Measurements from ENCODE around the gene SMC1B. TPM values are rescaled to one million over a fixed set of nuclear protein-coding genes. Genes with fewer than 3 reads are reported as not detected.
A peak's percentile ranks its signal among the peaks of the same experiment; 100 is the strongest.
"Not testable (repeated sequence)": the region's sequence is repeated elsewhere in the genome, so short reads cannot be mapped to it uniquely, and the experiment has no call there.

SMC1B gene
- polyA plus RNA-seq, 4 donors: 0.04 to 0.35 TPM; not detected in 2

GRCh38 chr22:45366713-45367112 is 46.7 kb downstream of the SMC1B start:
- no peaks in the 10 kb centered on the region for H3K27me3 ChIP-seq (ENCODE audit: control insufficient read depth in 3 of 3, insufficient read depth in 3 of 3, low read length in 3 of 3)
- DNase-seq (no peak), FAIRE-seq (no peak)
- peaks cover 0 to 9% of the 10 kb centered on the region in 2 donors for H3K9me3 ChIP-seq (ENCODE audit: control insufficient read depth in 2 of 2, insufficient read depth in 1 of 2, low read depth in 1 of 2, low read length in 1 of 2)
- H3K4me3 ChIP-seq (ENCODE audit: low read depth in 1 of 3, low read length in 3 of 3): no peak overlapping the region
- no peak overlapping the region for H3K27ac ChIP-seq (ENCODE audit: low read depth in 1 of 3, low read length in 2 of 3)
- no peaks in the 10 kb centered on the region for H3K36me3 ChIP-seq (ENCODE audit: control insufficient read depth in 3 of 3, insufficient read depth in 2 of 3, low read depth in 1 of 3, low read length in 3 of 3)
- H3K4me1 ChIP-seq (ENCODE audit: control insufficient read depth in 3 of 3, insufficient read depth in 2 of 3, low read depth in 1 of 3, low read length in 2 of 3): no peaks in the 10 kb centered on the region
- 76 to 88% (median 82%) methylated on average over 3 of the region's 3 CpGs for WGBS, 3 donors

DNA sequence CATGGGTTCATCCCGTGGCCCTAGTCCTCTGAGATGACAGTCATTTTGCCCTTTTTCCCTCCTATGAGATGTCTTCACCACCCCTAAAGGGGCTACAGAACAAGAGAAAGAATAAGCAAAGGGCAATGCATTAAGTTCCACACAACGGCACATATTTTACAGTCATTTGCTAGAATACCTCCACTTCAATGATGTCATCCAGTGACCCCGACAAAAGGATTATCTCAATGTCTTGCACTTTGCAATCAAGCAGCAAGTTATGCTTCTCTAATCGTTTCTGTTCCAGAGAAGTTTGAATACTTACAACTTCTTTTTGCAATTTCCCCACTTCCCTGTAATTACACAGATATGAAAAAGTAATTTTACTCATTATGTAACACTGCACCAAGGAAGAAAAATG is 53.8 kb downstream of the SMC1B start:
- no peaks in the 10 kb centered on the region for H3K27me3 ChIP-seq (ENCODE audit: control insufficient read depth in 3 of 3, insufficient read depth in 3 of 3, low read length in 3 of 3)

GRCh38 chr22:45358127-45358526 is 55.3 kb downstream of the SMC1B start:
- DNase-seq: no peak
- Histone ChIP-seq H3K27ac (ENCODE audit: low read depth in 1 of 3, low read length in 2 of 3) (no peak overlapping the region), H3K4me1 (ENCODE audit: control insufficient read depth in 3 of 3, insufficient read depth in 2 of 3, low read depth in 1 of 3, low read length in 2 of 3) (no peaks in the 10 kb centered on the region), H3K36me3 (ENCODE audit: control insufficient read depth in 3 of 3, insufficient read depth in 2 of 3, low read depth in 1 of 3, low read length in 3 of 3) (no peaks in the 10 kb centered on the region), H3K27me3 (ENCODE audit: control insufficient read depth in 3 of 3, insufficient read depth in 3 of 3, low read length in 3 of 3) (no peaks in the 10 kb centered on the region), H3K4me3 (ENCODE audit: low read depth in 1 of 3, low read length in 3 of 3) (no peak overlapping the region), H3K9me3 (ENCODE audit: control insufficient read depth in 2 of 2, insufficient read depth in 1 of 2, low read depth in 1 of 2, low read length in 1 of 2) (no peaks in the 10 kb centered on the region)
- no peak for FAIRE-seq
- WGBS, 3 donors: 90 to 94% (median 92%) methylated on average over 1 of the region's 1 CpG

More for the DNA sequence above, 53.8 kb downstream of the SMC1B start:
- no peak for DNase-seq
- no peak overlapping the region for H3K27ac ChIP-seq (ENCODE audit: low read depth in 1 of 3, low read length in 2 of 3)
- no peaks in the 10 kb centered on the region for H3K36me3 ChIP-seq (ENCODE audit: control insufficient read depth in 3 of 3, insufficient read depth in 2 of 3, low read depth in 1 of 3, low read length in 3 of 3)
- 63 to 76% (median 68%) methylated on average over 4 of the region's 4 CpGs for WGBS, 3 donors
- H3K4me3 ChIP-seq (ENCODE audit: low read depth in 1 of 3, low read length in 3 of 3): no peak overlapping the region
- no peaks in the 10 kb centered on the region for H3K4me1 ChIP-seq (ENCODE audit: control insufficient read depth in 3 of 3, insufficient read depth in 2 of 3, low read depth in 1 of 3, low read length in 2 of 3)
- no peak for FAIRE-seq
- no peaks in the 10 kb centered on the region for H3K9me3 ChIP-seq (ENCODE audit: control insufficient read depth in 2 of 2, insufficient read depth in 1 of 2, low read depth in 1 of 2, low read length in 1 of 2)

GRCh38 chr22:45357490-45357889 is 55.9 kb downstream of the SMC1B start:
- FAIRE-seq: no peak
- H3K4me1 ChIP-seq (ENCODE audit: control insufficient read depth in 3 of 3, insufficient read depth in 2 of 3, low read depth in 1 of 3, low read length in 2 of 3): no peaks in the 10 kb centered on the region
- H3K36me3 ChIP-seq (ENCODE audit: control insufficient read depth in 3 of 3, insufficient read depth in 2 of 3, low read depth in 1 of 3, low read length in 3 of 3): no peaks in the 10 kb centered on the region
- H3K4me3 ChIP-seq (ENCODE audit: low read depth in 1 of 3, low read length in 3 of 3): no peak overlapping the region
- WGBS, 3 donors: 95 to 100% (median 100%) methylated on average over 1 of the region's 1 CpG
- H3K9me3 ChIP-seq (ENCODE audit: control insufficient read depth in 2 of 2, insufficient read depth in 1 of 2, low read depth in 1 of 2, low read length in 1 of 2): no peaks in the 10 kb centered on the region
- H3K27ac ChIP-seq (ENCODE audit: low read depth in 1 of 3, low read length in 2 of 3): no peak overlapping the region
- DNase-seq: no peak
- H3K27me3 ChIP-seq (ENCODE audit: control insufficient read depth in 3 of 3, insufficient read depth in 3 of 3, low read length in 3 of 3): no peaks in the 10 kb centered on the region

DNA sequence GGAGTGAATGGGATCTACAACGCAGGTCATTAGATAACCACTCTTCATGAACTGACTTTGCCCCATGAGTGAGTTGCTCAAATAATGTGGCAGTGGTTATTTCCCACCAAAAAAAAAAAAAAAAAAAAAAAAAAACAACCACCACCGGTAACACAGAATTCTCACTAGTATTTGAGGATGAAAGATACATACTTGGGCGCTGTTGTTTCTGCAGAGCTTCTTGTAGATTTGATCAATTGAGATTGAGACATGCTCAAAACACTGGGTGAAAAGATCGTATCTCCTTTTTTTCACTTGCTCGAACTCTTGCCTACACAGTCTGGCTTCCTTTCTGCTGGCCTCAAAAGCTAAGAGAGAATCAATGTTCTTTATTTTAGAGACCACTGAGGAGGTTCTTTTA is 59.6 kb downstream of the SMC1B start:
- H3K4me3 ChIP-seq (ENCODE audit: low read depth in 1 of 3, low read length in 3 of 3): no peak overlapping the region
- H3K4me1 ChIP-seq (ENCODE audit: control insufficient read depth in 3 of 3, insufficient read depth in 2 of 3, low read depth in 1 of 3, low read length in 2 of 3): no peaks in the 10 kb centered on the region
- no peaks in the 10 kb centered on the region for H3K27me3 ChIP-seq (ENCODE audit: control insufficient read depth in 3 of 3, insufficient read depth in 3 of 3, low read length in 3 of 3)
- no peak for DNase-seq
- 90 to 94% (median 92%) methylated on average over 5 of the region's 5 CpGs for WGBS, 3 donors
- no peaks in the 10 kb centered on the region for H3K9me3 ChIP-seq (ENCODE audit: control insufficient read depth in 2 of 2, insufficient read depth in 1 of 2, low read depth in 1 of 2, low read length in 1 of 2)
- H3K36me3 ChIP-seq (ENCODE audit: control insufficient read depth in 3 of 3, insufficient read depth in 2 of 3, low read depth in 1 of 3, low read length in 3 of 3): no peaks in the 10 kb centered on the region
- H3K27ac ChIP-seq (ENCODE audit: low read depth in 1 of 3, low read length in 2 of 3): no peak overlapping the region
- no peak for FAIRE-seq

- not testable (repeated sequence) for DNase-seq; H3K4me3 ChIP-seq (ENCODE audit: low read depth in 1 of 3, low read length in 3 of 3); H3K36me3 ChIP-seq (ENCODE audit: control insufficient read depth in 3 of 3, insufficient read depth in 2 of 3, low read depth in 1 of 3, low read length in 3 of 3); H3K9me3 ChIP-seq (ENCODE audit: control insufficient read depth in 2 of 2, insufficient read depth in 1 of 2, low read depth in 1 of 2, low read length in 1 of 2); H3K27ac ChIP-seq (ENCODE audit: low read depth in 1 of 3, low read length in 2 of 3); FAIRE-seq; H3K4me1 ChIP-seq (ENCODE audit: control insufficient read depth in 3 of 3, insufficient read depth in 2 of 3, low read depth in 1 of 3, low read length in 2 of 3); H3K27me3 ChIP-seq (ENCODE audit: control insufficient read depth in 3 of 3, insufficient read depth in 3 of 3, low read length in 3 of 3)
- 68 to 84% (median 76%) methylated on average over 5 of the region's 5 CpGs for WGBS, 3 donors
Observed at GRCh38 chr22:45352757-45353156, 60.6 kb downstream of the SMC1B start.

DNA sequence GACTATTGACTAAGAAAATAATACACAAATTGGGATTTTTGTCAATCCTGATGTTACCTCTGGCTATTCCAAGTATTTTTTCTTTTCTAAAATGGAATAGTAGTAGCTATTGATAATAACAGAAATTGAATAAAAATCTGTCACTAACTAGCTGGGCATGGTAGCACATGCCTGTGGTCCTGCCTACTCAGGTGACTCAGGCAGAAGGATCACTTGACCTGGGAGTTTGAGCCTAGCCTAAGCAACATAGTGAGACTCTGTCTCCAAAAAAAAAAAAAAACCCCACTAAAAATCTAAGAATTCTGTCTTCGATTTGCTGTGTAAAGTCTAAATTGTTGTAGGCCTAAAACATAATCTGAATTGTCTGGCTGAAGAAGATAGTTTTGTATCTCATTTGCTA is 61.4 kb downstream of the SMC1B start:
- Histone ChIP-seq H3K27me3 (ENCODE audit: control insufficient read depth in 3 of 3, insufficient read depth in 3 of 3, low read length in 3 of 3) (no peaks in the 10 kb centered on the region), H3K4me1 (ENCODE audit: control insufficient read depth in 3 of 3, insufficient read depth in 2 of 3, low read depth in 1 of 3, low read length in 2 of 3) (no peaks in the 10 kb centered on the region), H3K36me3 (ENCODE audit: control insufficient read depth in 3 of 3, insufficient read depth in 2 of 3, low read depth in 1 of 3, low read length in 3 of 3) (peaks cover 0 to 4% (median 1%) of the 10 kb centered on the region in 3 donors), H3K27ac (ENCODE audit: low read depth in 1 of 3, low read length in 2 of 3) (no peak overlapping the region), H3K9me3 (ENCODE audit: control insufficient read depth in 2 of 2, insufficient read depth in 1 of 2, low read depth in 1 of 2, low read length in 1 of 2) (no peaks in the 10 kb centered on the region), H3K4me3 (ENCODE audit: low read depth in 1 of 3, low read length in 3 of 3) (no peak overlapping the region)
- FAIRE-seq (no peak), DNase-seq (no peak)
- WGBS, 3 donors: 88 to 98% (median 97%) methylated on average over 1 of the region's 1 CpG

DNA sequence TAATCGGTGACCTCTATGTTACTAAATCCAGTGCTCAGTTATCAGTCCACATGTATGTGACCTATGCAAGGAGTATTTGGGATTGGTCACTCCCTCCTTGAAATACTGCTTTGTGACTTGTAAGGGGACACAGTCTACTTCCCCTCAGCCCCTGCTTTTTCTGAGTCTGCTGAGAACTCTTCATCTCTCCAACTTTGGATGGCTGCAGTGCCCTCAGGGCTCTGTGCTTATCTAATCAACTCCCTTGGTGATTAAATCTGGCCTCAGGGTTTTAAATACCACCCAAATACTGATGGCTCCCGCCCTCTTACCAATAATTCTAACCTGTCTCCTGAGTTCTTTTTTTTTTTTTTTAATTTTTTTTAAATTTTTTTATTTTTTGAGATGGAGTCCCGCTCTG is 63.5 kb downstream of the SMC1B start:
- DNase-seq: no peak
- no peak for FAIRE-seq
- H3K4me1 ChIP-seq (ENCODE audit: control insufficient read depth in 3 of 3, insufficient read depth in 2 of 3, low read depth in 1 of 3, low read length in 2 of 3): no peaks in the 10 kb centered on the region
- 84 to 96% (median 93%) methylated on average over 3 of the region's 3 CpGs for WGBS, 3 donors
- H3K27ac ChIP-seq (ENCODE audit: low read depth in 1 of 3, low read length in 2 of 3): no peak overlapping the region
- no peaks in the 10 kb centered on the region for H3K9me3 ChIP-seq (ENCODE audit: control insufficient read depth in 2 of 2, insufficient read depth in 1 of 2, low read depth in 1 of 2, low read length in 1 of 2)
- no peak overlapping the region for H3K4me3 ChIP-seq (ENCODE audit: low read depth in 1 of 3, low read length in 3 of 3)
- no peaks in the 10 kb centered on the region for H3K27me3 ChIP-seq (ENCODE audit: control insufficient read depth in 3 of 3, insufficient read depth in 3 of 3, low read length in 3 of 3)
- peaks cover 0 to 6% (median 3%) of the 10 kb centered on the region in 3 donors for H3K36me3 ChIP-seq (ENCODE audit: control insufficient read depth in 3 of 3, insufficient read depth in 2 of 3, low read depth in 1 of 3, low read length in 3 of 3)

DNA sequence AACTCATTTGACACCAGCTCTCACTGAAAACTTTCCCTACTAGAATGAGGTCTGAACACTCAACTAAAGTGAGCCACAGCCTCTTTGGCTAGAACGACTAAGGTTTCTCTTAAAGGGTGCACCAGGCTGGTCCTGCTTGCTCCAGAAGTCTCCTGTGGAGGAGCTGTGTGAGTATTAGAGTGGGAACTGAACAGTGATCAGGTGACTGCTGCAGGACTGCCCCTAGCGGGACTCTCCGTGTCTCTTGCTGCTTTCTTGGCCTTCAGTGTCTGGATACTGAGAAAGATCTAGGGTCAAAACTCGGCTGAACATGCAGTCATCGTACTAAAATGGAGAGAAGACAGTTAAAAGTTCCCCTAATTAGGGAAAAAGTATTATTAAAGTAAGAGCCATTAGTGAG is 69.1 kb downstream of the SMC1B start:
- no peak for FAIRE-seq
- H3K27ac ChIP-seq (ENCODE audit: low read depth in 1 of 3, low read length in 2 of 3): no peak overlapping the region
- H3K9me3 ChIP-seq (ENCODE audit: control insufficient read depth in 2 of 2, insufficient read depth in 1 of 2, low read depth in 1 of 2, low read length in 1 of 2): no peaks in the 10 kb centered on the region
- peak in 1 of 2 donors; percentile 46 for DNase-seq
- 74 to 88% (median 77%) methylated on average over 5 of the region's 5 CpGs for WGBS, 3 donors
- H3K36me3 ChIP-seq (ENCODE audit: control insufficient read depth in 3 of 3, insufficient read depth in 2 of 3, low read depth in 1 of 3, low read length in 3 of 3): peaks cover 0 to 37% (median 15%) of the 10 kb centered on the region in 3 donors
- H3K4me1 ChIP-seq (ENCODE audit: control insufficient read depth in 3 of 3, insufficient read depth in 2 of 3, low read depth in 1 of 3, low read length in 2 of 3): no peaks in the 10 kb centered on the region
- no peak overlapping the region for H3K4me3 ChIP-seq (ENCODE audit: low read depth in 1 of 3, low read length in 3 of 3)
- H3K27me3 ChIP-seq (ENCODE audit: control insufficient read depth in 3 of 3, insufficient read depth in 3 of 3, low read length in 3 of 3): no peaks in the 10 kb centered on the region

Data from small intestine (tissue), 7 donors.